NT2/D1 (cell line): Measurements from ENCODE around the gene MYO7B.

ENCODE experiments used
- DNase-seq: peaks from one replicate; pipeline ENCODE4 v3.0.0-alpha.2; 2011; ENCODE audit warnings: low read depth, low spot score
- H3K27me3 ChIP-seq: 2 replicates; pipeline ENCODE4 v1.6.0; 2011; ENCODE audit warnings: mild to moderate bottlenecking; ENCODE audit not compliant: insufficient read length, insufficient read depth
- H3K36me3 ChIP-seq: 2 replicates; pipeline ENCODE4 v1.6.1; 2011; ENCODE audit warnings: mild to moderate bottlenecking, low read length, mixed read lengths; ENCODE audit not compliant: insufficient read depth, insufficient read length
- H3K4me1 ChIP-seq: 2 replicates; pipeline ENCODE4 v1.5.1; 2011; ENCODE audit not compliant: insufficient read depth, insufficient read length
- H3K4me3 ChIP-seq: 2 replicates; pipeline ENCODE4 v1.5.1; 2011; ENCODE audit warnings: low read depth; ENCODE audit not compliant: insufficient read length
- H3K9ac ChIP-seq: 2 replicates; pipeline ENCODE4 v1.6.0; 2011; ENCODE audit warnings: low read depth; ENCODE audit not compliant: insufficient read length
- H3K9me3 ChIP-seq: 2 replicates; pipeline ENCODE4 v1.5.1; 2011; ENCODE audit warnings: mild to moderate bottlenecking, low read length; ENCODE audit not compliant: insufficient read depth
- SUZ12 ChIP-seq: IDR thresholded peaks from 2 replicates; pipeline ENCODE4 v1.6.1; 2011; ENCODE audit not compliant: insufficient read length, insufficient read depth; ENCODE audit errors: extremely low read depth
- YY1 ChIP-seq: IDR thresholded peaks from 2 replicates; pipeline ENCODE4 v1.6.1; 2011; ENCODE audit not compliant: insufficient read length, insufficient read depth
- ZNF274 ChIP-seq: IDR thresholded peaks from 2 replicates; pipeline ENCODE4 v1.6.1; 2011; ENCODE audit warnings: mild to moderate bottlenecking, low read depth, low read length

The MYO7B gene

DNA sequence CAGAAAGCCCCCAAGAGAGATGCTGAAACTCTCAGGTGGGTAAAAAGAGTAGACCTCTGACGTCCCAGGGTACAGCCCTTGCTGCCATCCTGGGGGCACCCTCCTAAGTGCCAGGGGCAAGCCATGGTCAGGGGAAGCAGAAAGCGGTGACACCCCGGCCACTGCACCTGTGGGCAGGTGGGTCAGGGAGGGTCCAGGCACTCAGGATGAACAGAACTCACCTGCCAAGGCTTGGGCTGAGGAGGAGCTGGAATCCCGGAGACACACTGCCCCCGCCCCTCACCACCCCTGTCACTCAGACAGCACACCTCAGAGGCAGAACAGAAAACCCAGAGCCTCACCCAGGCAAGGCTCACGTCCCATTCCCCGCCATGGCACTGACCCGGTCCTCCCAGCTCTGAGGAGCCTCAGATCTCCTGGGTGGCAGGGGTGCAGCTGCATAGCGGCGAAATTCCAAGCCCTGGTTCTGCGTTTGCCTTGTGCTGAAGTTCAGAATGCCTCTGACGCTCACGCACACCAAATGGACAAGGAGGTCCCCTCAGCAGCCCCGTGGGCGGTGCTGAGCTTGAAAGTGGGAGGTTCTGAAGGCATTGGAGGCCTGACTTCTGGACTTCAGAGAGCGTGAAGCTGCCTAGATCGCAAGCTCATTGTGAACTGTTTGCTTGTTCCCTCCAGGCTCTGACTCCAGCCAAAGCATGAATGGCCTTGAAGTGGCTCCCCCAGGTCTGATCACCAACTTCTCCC lies 114.7 kb downstream of the MYO7B start:
- peaks cover 20% of the 10 kb centered on the region for H3K36me3 ChIP-seq
- no peaks in the 10 kb centered on the region for H3K27me3 ChIP-seq
- peak overlapping the region; percentile 47 for H3K9ac ChIP-seq
- H3K9me3 ChIP-seq: no peaks in the 10 kb centered on the region
- TF ChIP-seq SUZ12 (no peak), ZNF274 (no peak), YY1 (no peak)
- no peak overlapping the region for H3K4me3 ChIP-seq
- peaks cover 39% of the 10 kb centered on the region for H3K4me1 ChIP-seq
- no peak for DNase-seq

DNA sequence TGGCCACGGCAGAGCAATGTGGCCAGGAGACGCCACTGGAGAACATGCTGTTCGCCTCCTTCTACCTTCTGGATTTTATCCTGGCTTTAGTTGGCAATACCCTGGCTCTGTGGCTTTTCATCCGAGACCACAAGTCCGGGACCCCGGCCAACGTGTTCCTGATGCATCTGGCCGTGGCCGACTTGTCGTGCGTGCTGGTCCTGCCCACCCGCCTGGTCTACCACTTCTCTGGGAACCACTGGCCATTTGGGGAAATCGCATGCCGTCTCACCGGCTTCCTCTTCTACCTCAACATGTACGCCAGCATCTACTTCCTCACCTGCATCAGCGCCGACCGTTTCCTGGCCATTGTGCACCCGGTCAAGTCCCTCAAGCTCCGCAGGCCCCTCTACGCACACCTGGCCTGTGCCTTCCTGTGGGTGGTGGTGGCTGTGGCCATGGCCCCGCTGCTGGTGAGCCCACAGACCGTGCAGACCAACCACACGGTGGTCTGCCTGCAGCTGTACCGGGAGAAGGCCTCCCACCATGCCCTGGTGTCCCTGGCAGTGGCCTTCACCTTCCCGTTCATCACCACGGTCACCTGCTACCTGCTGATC lies 115.4 kb downstream of the MYO7B start:
- H3K36me3 ChIP-seq: peaks cover 24% of the 10 kb centered on the region
- H3K9ac ChIP-seq: peak overlapping the region; percentile 47
- H3K4me3 ChIP-seq: no peak overlapping the region
- H3K27me3 ChIP-seq: no peaks in the 10 kb centered on the region
- TF ChIP-seq ZNF274 (no peak), YY1 (no peak), SUZ12 (no peak)
- DNase-seq: no peak
- H3K4me1 ChIP-seq: peaks cover 38% of the 10 kb centered on the region
- no peaks in the 10 kb centered on the region for H3K9me3 ChIP-seq

DNA sequence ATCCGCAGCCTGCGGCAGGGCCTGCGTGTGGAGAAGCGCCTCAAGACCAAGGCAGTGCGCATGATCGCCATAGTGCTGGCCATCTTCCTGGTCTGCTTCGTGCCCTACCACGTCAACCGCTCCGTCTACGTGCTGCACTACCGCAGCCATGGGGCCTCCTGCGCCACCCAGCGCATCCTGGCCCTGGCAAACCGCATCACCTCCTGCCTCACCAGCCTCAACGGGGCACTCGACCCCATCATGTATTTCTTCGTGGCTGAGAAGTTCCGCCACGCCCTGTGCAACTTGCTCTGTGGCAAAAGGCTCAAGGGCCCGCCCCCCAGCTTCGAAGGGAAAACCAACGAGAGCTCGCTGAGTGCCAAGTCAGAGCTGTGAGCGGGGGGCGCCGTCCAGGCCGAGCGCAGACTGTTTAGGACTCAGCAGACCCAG lies 115.9 kb downstream of the MYO7B start:
- Histone ChIP-seq H3K4me3 (no peak overlapping the region), H3K9ac (no peak overlapping the region), H3K36me3 (peaks cover 24% of the 10 kb centered on the region), H3K9me3 (no peaks in the 10 kb centered on the region), H3K27me3 (no peaks in the 10 kb centered on the region), H3K4me1 (peaks cover 34% of the 10 kb centered on the region)
- no peak for DNase-seq
- TF ChIP-seq SUZ12 (no peak), ZNF274 (no peak), YY1 (no peak)

DNA sequence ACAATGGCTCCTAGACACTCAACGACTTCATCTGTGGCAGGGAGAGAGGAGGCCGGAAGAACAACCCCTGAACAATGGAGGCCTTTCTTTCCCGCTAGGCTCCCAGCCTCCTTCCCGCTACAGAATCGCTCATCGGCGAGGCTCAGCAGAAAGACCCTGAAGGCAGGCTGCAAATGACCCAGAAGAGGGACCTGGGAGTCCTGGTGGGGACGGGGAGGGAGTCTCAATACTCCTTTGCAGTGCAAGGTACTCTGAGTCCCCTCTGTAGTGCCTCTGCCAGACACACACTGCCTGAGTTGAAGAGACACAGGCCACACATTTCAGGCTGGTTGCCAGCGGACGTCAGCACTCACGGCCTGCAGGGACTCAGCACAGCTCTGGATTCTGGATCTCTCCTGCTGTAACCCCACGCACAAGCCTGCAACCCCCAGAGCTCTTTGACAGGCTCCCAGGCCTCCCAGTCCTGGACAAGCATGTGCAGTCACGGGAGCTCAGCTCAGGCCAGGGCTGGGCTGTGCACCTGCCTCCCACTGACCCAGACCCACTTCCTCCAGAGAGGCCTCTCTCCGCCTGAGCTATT lies 116.6 kb downstream of the MYO7B start:
- H3K9me3 ChIP-seq: no peaks in the 10 kb centered on the region
- DNase-seq: no peak
- no peak overlapping the region for H3K4me3 ChIP-seq
- no peak overlapping the region for H3K9ac ChIP-seq
- H3K4me1 ChIP-seq: peaks cover 32% of the 10 kb centered on the region
- peaks cover 30% of the 10 kb centered on the region for H3K36me3 ChIP-seq
- H3K27me3 ChIP-seq: no peaks in the 10 kb centered on the region
- TF ChIP-seq SUZ12 (no peak), ZNF274 (no peak), YY1 (no peak)

DNA sequence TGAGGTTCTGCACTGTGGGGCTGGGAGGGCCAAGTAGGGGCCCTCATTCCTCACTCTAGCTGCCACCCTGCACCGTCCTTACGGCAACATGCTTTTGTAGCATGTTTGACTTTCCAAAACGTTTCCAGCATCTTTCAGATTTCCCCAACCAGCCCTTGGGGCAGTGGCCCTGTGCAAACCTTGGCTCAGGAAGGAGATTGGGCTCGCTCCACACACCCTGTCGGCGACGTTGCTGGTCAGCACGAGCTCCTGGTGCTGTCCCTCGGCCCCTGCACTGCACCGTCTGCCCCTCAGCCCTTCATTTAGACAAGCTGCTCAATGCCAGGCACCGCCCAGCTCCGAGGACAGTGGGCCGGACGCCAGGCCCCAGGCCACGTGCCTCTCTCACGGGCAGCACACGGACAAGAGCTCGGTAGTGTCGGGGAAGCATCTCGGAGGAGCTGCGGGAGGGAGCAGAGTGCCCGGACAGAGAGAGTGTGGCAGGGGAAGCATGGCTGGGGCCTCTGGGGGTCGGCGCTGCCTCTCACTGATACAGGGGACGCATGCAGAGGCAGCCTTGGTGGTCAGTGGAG lies 117.4 kb downstream of the MYO7B start:
- no peak for DNase-seq

DNA sequence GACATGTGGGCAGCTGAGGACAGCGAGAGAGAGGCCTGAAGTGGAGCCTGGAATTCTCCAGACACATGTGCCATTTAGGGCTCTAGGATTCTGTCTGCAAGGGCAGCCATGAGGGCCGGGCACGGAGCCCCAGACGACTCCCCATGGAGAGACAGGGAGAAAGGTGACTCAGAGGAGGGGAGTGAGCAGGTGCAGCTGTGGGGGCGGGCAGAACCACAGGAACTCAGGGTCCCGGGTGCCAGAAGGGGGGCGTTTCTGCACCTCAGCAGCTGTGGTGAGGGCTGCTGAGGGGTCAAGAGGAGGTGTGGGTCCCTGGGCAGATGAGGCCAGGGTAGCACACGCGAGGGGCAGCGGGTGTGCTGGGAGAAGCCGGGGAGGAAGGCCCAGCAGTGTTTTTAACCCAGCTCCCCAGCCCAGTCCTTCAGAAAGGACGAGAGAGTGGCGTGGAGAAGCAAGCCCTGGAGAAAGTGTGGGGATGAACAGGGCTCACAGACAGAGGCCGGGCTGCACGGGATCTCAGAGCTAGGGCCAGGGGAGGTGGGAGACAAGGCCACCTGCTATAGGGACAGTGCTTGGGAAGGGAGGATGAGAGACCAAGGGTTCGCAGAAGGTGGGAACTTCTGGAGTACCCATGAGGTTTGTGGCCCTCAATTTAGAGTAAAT lies 118.1 kb downstream of the MYO7B start:
- H3K9me3 ChIP-seq: no peaks in the 10 kb centered on the region
- H3K27me3 ChIP-seq: no peaks in the 10 kb centered on the region
- peaks cover 34% of the 10 kb centered on the region for H3K36me3 ChIP-seq
- no peak for TF ChIP-seq SUZ12
- TF ChIP-seq ZNF274: no peak
- TF ChIP-seq YY1: no peak
- H3K9ac ChIP-seq: no peak overlapping the region
- H3K4me3 ChIP-seq: no peak overlapping the region
- no peak for DNase-seq
- H3K4me1 ChIP-seq: peaks cover 20% of the 10 kb centered on the region

More for the DNA sequence above, 117.4 kb downstream of the MYO7B start:
- Histone ChIP-seq H3K36me3 (peaks cover 34% of the 10 kb centered on the region), H3K27me3 (no peaks in the 10 kb centered on the region), H3K9me3 (no peaks in the 10 kb centered on the region), H3K9ac (no peak overlapping the region), H3K4me1 (peaks cover 25% of the 10 kb centered on the region), H3K4me3 (no peak overlapping the region)
- TF ChIP-seq ZNF274 (no peak), SUZ12 (no peak), YY1 (no peak)
